H9 (cell line): Measurements from ENCODE around the gene GRAMD1B. TPM values are rescaled to one million over a fixed set of nuclear protein-coding genes. Genes with fewer than 3 reads are reported as not detected.

ENCODE experiments used
- DNase-seq: peaks from one replicate; pipeline ENCODE4 v3.0.0-alpha.2; 2017
- H2AFZ ChIP-seq: one replicate; pipeline ENCODE4 v1.6.1; 2013; ENCODE audit warnings: mild to moderate bottlenecking, low read length, control low read depth, moderate library complexity
- H2AK5ac ChIP-seq: 2 replicates; pipeline ENCODE4 v1.6.1; 2013; ENCODE audit warnings: low read length, control low read depth, mixed read lengths; ENCODE audit not compliant: insufficient read length
- H2BK120ac ChIP-seq: one replicate; pipeline ENCODE4 v1.6.1; 2013; ENCODE audit warnings: low read depth, mild to moderate bottlenecking, low read length, control low read depth, inconsistent platforms; ENCODE audit not compliant: poor library complexity, severe bottlenecking
- H2BK12ac ChIP-seq: 2 replicates; pipeline ENCODE4 v1.6.1; 2013; ENCODE audit warnings: low read length, control low read depth, mixed read lengths, low read depth; ENCODE audit not compliant: insufficient read length
- H2BK15ac ChIP-seq: 2 replicates; pipeline ENCODE4 v1.6.1; 2013; ENCODE audit warnings: low read depth, low read length, control low read depth
- H2BK20ac ChIP-seq: one replicate; pipeline ENCODE4 v1.6.1; 2013; ENCODE audit warnings: low read depth, mild to moderate bottlenecking, low read length, control low read depth, inconsistent platforms; ENCODE audit not compliant: poor library complexity, severe bottlenecking
- H2BK5ac ChIP-seq: 2 replicates; pipeline ENCODE4 v1.6.1; 2013; ENCODE audit warnings: low read length, control low read depth, mixed read lengths; ENCODE audit not compliant: insufficient read length
- H3K14ac ChIP-seq: 2 replicates; pipeline ENCODE4 v1.6.1; 2013; ENCODE audit warnings: low read length, control low read depth; ENCODE audit not compliant: insufficient read depth
- H3K18ac ChIP-seq: 2 replicates; pipeline ENCODE4 v1.6.1; 2013; ENCODE audit warnings: low read depth, mild to moderate bottlenecking, mixed read lengths, low read length, control low read depth; ENCODE audit not compliant: insufficient read length
- H3K23ac ChIP-seq: 2 replicates; pipeline ENCODE4 v1.6.1; 2013; ENCODE audit warnings: low read length, control low read depth, mixed read lengths, low read depth; ENCODE audit not compliant: insufficient read length
- H3K23me2 ChIP-seq: 2 replicates; pipeline ENCODE4 v1.6.1; 2013; ENCODE audit warnings: low read depth, mild to moderate bottlenecking, mixed read lengths, low read length, control low read depth; ENCODE audit not compliant: insufficient read length, poor library complexity, severe bottlenecking
- H3K27ac ChIP-seq: 2 replicates; pipeline ENCODE4 v1.5.1; 2013; ENCODE audit warnings: low read length, control low read depth, mixed read lengths, low read depth; ENCODE audit not compliant: insufficient read length
- H3K27me3 ChIP-seq: 2 replicates; pipeline ENCODE4 v1.6.1; 2013; ENCODE audit warnings: low read length, control low read depth, inconsistent platforms; ENCODE audit not compliant: insufficient read depth
- H3K4ac ChIP-seq: 2 replicates; pipeline ENCODE4 v1.6.1; 2013; ENCODE audit warnings: low read depth, mild to moderate bottlenecking, control low read depth, inconsistent platforms, low read length, moderate library complexity
- H3K4me1 ChIP-seq: 2 replicates; pipeline ENCODE4 v1.6.1; 2013; ENCODE audit warnings: low read length, control low read depth, inconsistent platforms; ENCODE audit not compliant: insufficient read depth
- H3K4me2 ChIP-seq: 2 replicates; pipeline ENCODE4 v1.6.1; 2013; ENCODE audit warnings: low read length, control low read depth, mixed read lengths; ENCODE audit not compliant: insufficient read length, insufficient read depth
- H3K56ac ChIP-seq: 2 replicates; pipeline ENCODE4 v1.6.1; 2013; ENCODE audit warnings: low read depth, mild to moderate bottlenecking, mixed read lengths, low read length, control low read depth; ENCODE audit not compliant: insufficient read length
- H3K79me1 ChIP-seq: 2 replicates; pipeline ENCODE4 v1.6.1; 2013; ENCODE audit warnings: low read depth, mild to moderate bottlenecking, moderate library complexity, low read length, control low read depth, inconsistent platforms; ENCODE audit not compliant: insufficient read depth, poor library complexity, severe bottlenecking
- H3K79me2 ChIP-seq: 2 replicates; pipeline ENCODE4 v1.6.1; 2013; ENCODE audit warnings: low read length, control low read depth, inconsistent platforms; ENCODE audit not compliant: insufficient read depth
- H3K9ac ChIP-seq: 2 replicates; pipeline ENCODE4 v1.6.1; 2013; ENCODE audit warnings: low read length, control low read depth, mixed read lengths; ENCODE audit not compliant: insufficient read length; ENCODE audit errors: extremely low read depth
- H3K9me3 ChIP-seq: one replicate; pipeline ENCODE4 v1.6.1; 2013; ENCODE audit warnings: low read depth, low read length, inconsistent platforms; ENCODE audit not compliant: control insufficient read depth
- H3T11ph ChIP-seq: one replicate; pipeline ENCODE4 v1.6.1; 2013; ENCODE audit warnings: mild to moderate bottlenecking, low read length, control low read depth, inconsistent platforms
- H4K20me1 ChIP-seq: one replicate; pipeline ENCODE4 v1.6.1; 2013; ENCODE audit not compliant: control insufficient read depth, insufficient read length, insufficient read depth
- H4K5ac ChIP-seq: 2 replicates; pipeline ENCODE4 v1.6.1; 2013; ENCODE audit warnings: low read depth, mild to moderate bottlenecking, mixed read lengths, low read length, control low read depth; ENCODE audit not compliant: insufficient read length
- H4K8ac ChIP-seq: replicated peaks from 2 replicates; pipeline ENCODE4 v1.6.1; 2013; ENCODE audit warnings: low read length, control low read depth, mixed read lengths, low read depth; ENCODE audit not compliant: insufficient read length
- H4K91ac ChIP-seq: 2 replicates; pipeline ENCODE4 v1.6.1; 2013; ENCODE audit warnings: low read depth, mild to moderate bottlenecking, moderate library complexity, mixed read lengths, low read length, control low read depth; ENCODE audit not compliant: insufficient read length
- H3K27ac Mint-ChIP-seq, 3 experiments: 2 replicates in 2 of 3; 3 replicates in 1 of 3; pipeline ENCODE4 v1.8.0; 2020 to 2021; ENCODE audit warnings: mixed read lengths in 3 of 3, mild to moderate bottlenecking in 1 of 3, moderate library complexity in 1 of 3
- H3K27me3 Mint-ChIP-seq: 2 replicates; pipeline ENCODE4 v1.8.0; 2021; ENCODE audit warnings: low read depth, mild to moderate bottlenecking, moderate library complexity, mixed read lengths
- H3K36me3 Mint-ChIP-seq, 3 experiments: 2 replicates in 2 of 3; 3 replicates in 1 of 3; pipeline ENCODE4 v1.8.0; 2020 to 2021; ENCODE audit warnings: low read depth in 3 of 3, mixed read lengths in 3 of 3; ENCODE audit not compliant: insufficient read depth in 1 of 3
- H3K4me1 Mint-ChIP-seq, 2 experiments: 2 replicates each; pipeline ENCODE4 v1.8.0; 2020; ENCODE audit warnings: mixed read lengths in 2 of 2
- H3K4me3 Mint-ChIP-seq, 2 experiments: 2 replicates in 1 of 2; 3 replicates in 1 of 2; pipeline ENCODE4 v1.8.0; 2020 to 2021; ENCODE audit warnings: mild to moderate bottlenecking in 2 of 2, mixed read lengths in 2 of 2, moderate library complexity in 1 of 2
- H3K9me3 Mint-ChIP-seq, 2 experiments: 2 replicates in 1 of 2; 3 replicates in 1 of 2; pipeline ENCODE4 v1.8.0; 2020; ENCODE audit warnings: mild to moderate bottlenecking in 2 of 2, mixed read lengths in 2 of 2, moderate library complexity in 1 of 2
- CTCF ChIP-seq: fragments of 200-600 bp; sonication (generic); conservative IDR thresholded peaks from 3 replicates; pipeline ENCODE4 v1.8.0; 2021; ENCODE audit warnings: antibody characterized with exemption, mild to moderate bottlenecking
- WGBS: extraction: QIAGEN DNeasy Blood & Tissue Kit; methylation state at CpG from one replicate; pipeline ENCODE4 v1.1.7; 2013; ENCODE audit warnings: missing lambda C conversion rate, low lambda C conversion rate, mixed read lengths; ENCODE audit not compliant: insufficient read length; ENCODE audit errors: extremely low coverage; 5-methylcytosine and 5-hydroxymethylcytosine counted together
- total RNA-seq: library from RNA; stranded (reverse); gene quantifications from 2 replicates; pipeline ENCODE4 v1.2.1, GENCODE V29; 2021

Gene GRAMD1B
- total RNA-seq, 1 experiment from 2014 or later, result 25.9 TPM

DNA sequence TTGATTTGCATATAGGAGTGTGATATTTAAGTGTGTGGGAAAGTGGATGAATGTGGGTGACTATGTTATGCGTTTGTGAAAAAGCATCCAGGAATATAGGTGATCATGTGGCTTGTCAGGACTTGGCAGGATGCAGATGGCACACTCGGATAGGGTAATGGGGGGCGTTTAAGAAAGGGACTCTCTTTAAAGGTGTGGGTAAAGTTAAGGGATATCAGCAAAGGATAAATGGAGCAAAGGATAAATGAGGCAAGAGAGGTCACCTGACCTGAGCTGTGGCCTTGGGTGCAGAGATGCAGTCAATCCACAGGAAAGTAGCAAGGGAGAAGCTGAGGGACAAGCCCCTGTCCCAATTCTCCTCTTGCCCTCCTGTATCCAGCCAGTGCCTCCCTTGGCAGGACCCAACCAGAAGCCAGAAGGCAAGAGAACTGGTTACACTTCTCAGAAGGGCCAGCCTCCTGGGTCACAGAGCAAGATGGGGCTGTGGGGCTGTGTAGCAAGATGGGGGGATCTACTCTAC, 47.5 kb upstream of the GRAMD1B start:
- peaks cover 9% of the 10 kb centered on the region; the same call in 1 of the 2 replicates for H3K4me1 ChIP-seq
- H3K27me3 Mint-ChIP-seq, result peaks cover 2% of the 10 kb centered on the region

More for the DNA sequence above, 47.5 kb upstream of the GRAMD1B start:
- Histone ChIP-seq H3K23ac (no peak overlapping the region), H2BK120ac (no peak overlapping the region), H4K5ac (no peak overlapping the region), H2BK12ac (no peak overlapping the region), H4K20me1 (no peaks in the 10 kb centered on the region), H3K79me1 (no peaks in the 10 kb centered on the region), H3K79me2 (no peaks in the 10 kb centered on the region), H3T11ph (no peak overlapping the region), H4K8ac (no peak overlapping the region), H2BK20ac (no peak overlapping the region), H3K9ac (no peak overlapping the region), H3K27me3 (no peaks in the 10 kb centered on the region), H3K4me2 (no peak overlapping the region), H2AK5ac (no peak overlapping the region), H2BK15ac (no peak overlapping the region), H4K91ac (no peak overlapping the region), H3K27ac (no peak overlapping the region), H3K56ac (no peak overlapping the region), H2AFZ (no peak overlapping the region), H3K23me2 (no peaks in the 10 kb centered on the region), H3K18ac (no peak overlapping the region), H3K4ac (no peak overlapping the region), H2BK5ac (no peak overlapping the region), H3K14ac (no peak overlapping the region), H3K9me3 (no peaks in the 10 kb centered on the region)
- Mint-ChIP-seq H3K4me3 (no peak overlapping the region), H3K9me3 (no peaks in the 10 kb centered on the region), H3K27ac (no peak overlapping the region), H3K36me3 (no peaks in the 10 kb centered on the region), H3K4me1 (peaks cover 20 to 23% of the 10 kb centered on the region in 2 experiments)
- DNase-seq, result no peak
- 100% methylated on average over 1 of the region's 3 CpGs for WGBS
- no peak for TF ChIP-seq CTCF
